HG03175 (cell line): Measurements from ENCODE around the gene EPHB6.

Source experiments
- ATAC-seq: cut with Tn5 transposase; IDR thresholded peaks from one replicate; pipeline ENCODE4 v1.9.1; 2021; ENCODE audit warnings: mild to moderate bottlenecking, moderate library complexity; ENCODE audit not compliant: unreplicated experiment

EPHB6 gene

GRCh38 chr7:142916508-142916907 is 61.6 kb downstream of the EPHB6 start:
- ATAC-seq, result no peak

- no peak for ATAC-seq
These were observed 62.6 kb downstream of the EPHB6 start for GRCh38 chr7:142917447-142917846.

- no peak for ATAC-seq
These were observed 64.0 kb downstream of the EPHB6 start for GRCh38 chr7:142918901-142919300.

- ATAC-seq, result no peak
These were observed 64.8 kb downstream of the EPHB6 start for GRCh38 chr7:142919656-142920055.
